ENCODE results near the gene ABCC8. TPM values are rescaled to one million over a fixed set of nuclear protein-coding genes. Genes with fewer than 3 reads are reported as not detected.

Gene ABCC8
- total and polyA plus RNA-seq, 2 donors (not counting 1 experiment from before 2014, with no cell fraction given): 0.03 to 0.17 TPM

DNA sequence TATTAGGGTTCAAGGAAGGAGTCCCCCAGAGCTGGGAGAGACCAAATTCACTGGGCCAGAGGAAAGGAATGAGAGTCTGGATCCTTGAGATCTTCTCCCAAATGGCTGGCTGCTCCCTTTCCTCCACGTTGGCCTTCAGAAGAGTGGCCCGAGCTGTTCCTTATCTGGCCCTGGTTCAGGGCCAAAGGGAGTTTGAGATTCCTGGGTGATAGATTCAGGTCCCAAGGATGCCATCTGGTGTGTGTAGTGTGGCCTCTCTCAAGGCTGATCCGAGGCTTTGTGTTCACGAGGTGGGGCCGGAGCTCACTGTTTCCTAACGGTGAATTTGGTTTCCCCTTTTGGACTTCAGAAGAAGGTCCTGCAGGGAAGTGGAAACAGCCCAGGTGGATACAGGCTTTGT, 17.4 kb upstream of the ABCC8 start:
- Histone ChIP-seq H3K9me3 (ENCODE audit: control extremely low read depth in 1 of 3, control insufficient read depth in 2 of 3, insufficient read depth in 1 of 3, low read length in 2 of 3) (no peaks in the 10 kb centered on the region), H3K27me3 (replicated peaks in 1 of 4; ENCODE audit: control extremely low read depth in 1 of 4, control insufficient read depth in 3 of 4, insufficient read depth in 4 of 4, low read length in 3 of 4) (peaks cover 0 to 6% (median 0%) of the 10 kb centered on the region in 4 experiments), H3K4me3 (ENCODE audit: control extremely low read depth in 1 of 5, extremely low read depth in 1 of 5, insufficient read depth in 1 of 5, low read depth in 2 of 5, low read length in 4 of 5) (no peak overlapping the region), H3K4me2 (replicated peaks; ENCODE audit: low read depth, low read length, poor library complexity, severe bottlenecking) (no peak overlapping the region), H3K79me2 (ENCODE audit: control insufficient read depth, insufficient read depth, low read length) (no peaks in the 10 kb centered on the region), H3K4me1 (ENCODE audit: control insufficient read depth in 2 of 2, insufficient read depth in 2 of 2, low read length in 2 of 2) (no peaks in the 10 kb centered on the region), H2AFZ (ENCODE audit: insufficient read depth, low read depth, low read length, poor library complexity, severe bottlenecking) (no peak overlapping the region), H3K27ac (ENCODE audit: low read length in 2 of 2) (no peak overlapping the region), H3K36me3 (replicated peaks in 1 of 2; ENCODE audit: control extremely low read depth in 1 of 2, control insufficient read depth in 1 of 2, extremely low read depth in 1 of 2, insufficient read depth in 2 of 2, low read length in 1 of 2) (no peaks in the 10 kb centered on the region), H3K9ac (ENCODE audit: low read length) (no peak overlapping the region), H4K20me1 (ENCODE audit: control insufficient read depth, insufficient read depth, low read length, poor library complexity, severe bottlenecking) (no peaks in the 10 kb centered on the region)
- no peak overlapping the region for H3K4me3 Mint-ChIP-seq
- CTCF ChIA-PET: interaction anchor here (1.9 kb wide), 1 partner anchor 110 kb away, joined by 6 read pairs; no protein-coding TSS in a partner anchor
- no peaks in the 10 kb centered on the region for H3K4me1 Mint-ChIP-seq
- 88% methylated on average over 6 of the region's 6 CpGs for WGBS (ENCODE audit: insufficient coverage)
- intact Hi-C loops (cut with micrococcal nuclease): no loop called here
- no peak for ATAC-seq (ENCODE audit: low read depth)
- TF ChIP-seq EZH2 (IDR thresholded peaks at IDR 0.05; ENCODE audit: borderline replicate concordance, insufficient read depth, low read depth, low read length, poor library complexity, severe bottlenecking): no peak
- TF ChIP-seq, protein P1, sequence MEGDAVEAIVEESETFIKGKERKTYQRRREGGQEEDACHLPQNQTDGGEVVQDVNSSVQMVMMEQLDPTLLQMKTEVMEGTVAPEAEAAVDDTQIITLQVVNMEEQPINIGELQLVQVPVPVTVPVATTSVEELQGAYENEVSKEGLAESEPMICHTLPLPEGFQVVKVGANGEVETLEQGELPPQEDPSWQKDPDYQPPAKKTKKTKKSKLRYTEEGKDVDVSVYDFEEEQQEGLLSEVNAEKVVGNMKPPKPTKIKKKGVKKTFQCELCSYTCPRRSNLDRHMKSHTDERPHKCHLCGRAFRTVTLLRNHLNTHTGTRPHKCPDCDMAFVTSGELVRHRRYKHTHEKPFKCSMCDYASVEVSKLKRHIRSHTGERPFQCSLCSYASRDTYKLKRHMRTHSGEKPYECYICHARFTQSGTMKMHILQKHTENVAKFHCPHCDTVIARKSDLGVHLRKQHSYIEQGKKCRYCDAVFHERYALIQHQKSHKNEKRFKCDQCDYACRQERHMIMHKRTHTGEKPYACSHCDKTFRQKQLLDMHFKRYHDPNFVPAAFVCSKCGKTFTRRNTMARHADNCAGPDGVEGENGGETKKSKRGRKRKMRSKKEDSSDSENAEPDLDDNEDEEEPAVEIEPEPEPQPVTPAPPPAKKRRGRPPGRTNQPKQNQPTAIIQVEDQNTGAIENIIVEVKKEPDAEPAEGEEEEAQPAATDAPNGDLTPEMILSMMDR (IDR thresholded peaks at IDR 0.05): no peak
- no peak overlapping the region for H3K27ac Mint-ChIP-seq
- DNase-seq: no peak
- POLR2A ChIA-PET: no interaction called here
- H3K9me3 Mint-ChIP-seq (ENCODE audit: insufficient read depth): no peaks in the 10 kb centered on the region
- peaks cover 20% of the 10 kb centered on the region for H3K27me3 Mint-ChIP-seq

DNA sequence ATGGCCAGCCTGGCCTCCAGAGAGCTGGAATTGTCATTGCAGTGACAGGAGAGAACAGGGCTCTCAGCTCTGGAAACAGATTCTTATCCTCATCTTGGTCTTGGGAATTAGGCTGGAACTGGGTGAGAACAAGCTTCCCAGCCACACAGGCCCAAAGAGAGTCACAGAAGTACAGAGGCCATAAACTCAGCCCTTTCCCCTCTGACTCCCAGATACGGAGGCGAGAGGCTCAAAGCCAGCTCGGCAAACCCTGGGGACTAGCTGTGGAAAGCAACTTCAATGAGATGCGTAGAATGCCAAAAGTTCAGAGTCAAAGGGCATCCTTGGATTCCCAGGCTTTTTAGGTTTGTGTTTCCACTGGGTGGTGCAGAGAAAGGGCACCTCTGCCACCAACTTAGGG, 14.3 kb upstream of the ABCC8 start:
- H3K27me3 Mint-ChIP-seq: peaks cover 34% of the 10 kb centered on the region
- DNase-seq (no peak), ATAC-seq (ENCODE audit: low read depth) (no peak)
- H3K4me1 ChIP-seq (ENCODE audit: control insufficient read depth in 2 of 2, insufficient read depth in 2 of 2, low read length in 2 of 2): no peaks in the 10 kb centered on the region
- no peak overlapping the region for H3K4me3 Mint-ChIP-seq
- WGBS (ENCODE audit: insufficient coverage): 92% methylated on average over 4 of the region's 4 CpGs
- H3K36me3 ChIP-seq (replicated peaks in 1 of 2; ENCODE audit: control extremely low read depth in 1 of 2, control insufficient read depth in 1 of 2, extremely low read depth in 1 of 2, insufficient read depth in 2 of 2, low read length in 1 of 2): no peaks in the 10 kb centered on the region
- no peaks in the 10 kb centered on the region for H3K4me1 Mint-ChIP-seq
- H3K9ac ChIP-seq (ENCODE audit: low read length): no peak overlapping the region
- TF ChIP-seq EZH2 (IDR thresholded peaks at IDR 0.05; ENCODE audit: borderline replicate concordance, insufficient read depth, low read depth, low read length, poor library complexity, severe bottlenecking): no peak
- TF ChIP-seq, protein P1 (IDR thresholded peaks at IDR 0.05): no peak
- H3K79me2 ChIP-seq (ENCODE audit: control insufficient read depth, insufficient read depth, low read length): no peaks in the 10 kb centered on the region
- POLR2A ChIA-PET: no interaction called here
- H3K9me3 Mint-ChIP-seq (ENCODE audit: insufficient read depth): no peaks in the 10 kb centered on the region
- no peak overlapping the region for H3K27ac ChIP-seq (ENCODE audit: low read length in 2 of 2)
- H3K4me2 ChIP-seq (replicated peaks; ENCODE audit: low read depth, low read length, poor library complexity, severe bottlenecking): no peak overlapping the region
- H2AFZ ChIP-seq (ENCODE audit: insufficient read depth, low read depth, low read length, poor library complexity, severe bottlenecking): no peak overlapping the region
- no peaks in the 10 kb centered on the region for H4K20me1 ChIP-seq (ENCODE audit: control insufficient read depth, insufficient read depth, low read length, poor library complexity, severe bottlenecking)
- no peaks in the 10 kb centered on the region for H3K9me3 ChIP-seq (ENCODE audit: control extremely low read depth in 1 of 3, control insufficient read depth in 2 of 3, insufficient read depth in 1 of 3, low read length in 2 of 3)
- H3K27me3 ChIP-seq (replicated peaks in 1 of 4; ENCODE audit: control extremely low read depth in 1 of 4, control insufficient read depth in 3 of 4, insufficient read depth in 4 of 4, low read length in 3 of 4): peaks cover 0 to 9% (median 2%) of the 10 kb centered on the region in 4 experiments
- CTCF ChIA-PET: interaction anchor here (1.0 kb wide), 1 partner anchor 107 kb away, joined by 3 read pairs; no protein-coding TSS in a partner anchor
- intact Hi-C loops (cut with micrococcal nuclease): no loop called here
- no peak overlapping the region for H3K4me3 ChIP-seq (ENCODE audit: control extremely low read depth in 1 of 5, extremely low read depth in 1 of 5, insufficient read depth in 1 of 5, low read depth in 2 of 5, low read length in 4 of 5)
- H3K27ac Mint-ChIP-seq: no peak overlapping the region

Measured in B cell (primary cell).